Measurements from ENCODE around the gene TPPP2. TPM values are rescaled to one million over a fixed set of nuclear protein-coding genes. Genes with fewer than 3 reads are reported as not detected.

TPPP2 gene
- total RNA-seq, 1 experiment from 2014 or later: not detected

DNA sequence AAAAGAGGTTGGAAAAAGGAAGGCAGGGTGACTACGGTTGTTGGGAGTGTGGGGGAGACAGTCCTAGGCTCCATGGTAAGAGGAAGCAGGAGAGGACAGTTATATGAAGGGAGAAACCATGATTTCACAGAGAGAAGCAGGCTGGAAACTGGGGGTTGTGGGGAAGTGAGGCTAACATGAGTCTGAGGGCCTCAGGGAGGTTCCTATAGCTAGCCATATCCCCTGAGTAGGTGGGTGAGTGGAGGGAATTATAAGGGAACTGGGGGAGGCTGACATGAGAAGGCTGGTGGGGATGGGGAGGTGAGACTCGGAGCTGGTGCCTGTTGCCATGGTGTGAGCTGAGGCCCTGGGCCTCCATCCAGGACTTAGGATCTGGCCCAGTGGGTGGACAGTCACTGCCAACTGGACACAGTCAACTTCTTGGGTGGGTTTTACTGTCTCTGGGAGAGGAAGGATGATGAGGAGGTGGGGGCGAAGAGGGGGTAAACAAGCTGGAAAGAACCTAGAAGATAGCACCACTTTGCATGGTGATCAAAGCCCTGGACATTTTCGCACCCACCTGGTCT lies 3.2 kb downstream of the TPPP2 start:
- Histone ChIP-seq H3K27me3 (replicated peaks; ENCODE audit: insufficient read depth, low read depth, low read length, poor library complexity) (no peaks in the 10 kb centered on the region), H3K4me3 (ENCODE audit: low read depth, low read length, poor library complexity, severe bottlenecking) (no peak overlapping the region), H3K36me3 (ENCODE audit: insufficient read depth, low read length, poor library complexity, severe bottlenecking) (no peaks in the 10 kb centered on the region), H3K9me3 (ENCODE audit: low read depth, low read length, poor library complexity, severe bottlenecking) (no peaks in the 10 kb centered on the region), H3K27ac (ENCODE audit: low read depth, low read length, poor library complexity, severe bottlenecking) (no peak overlapping the region), H3K4me1 (ENCODE audit: insufficient read depth, low read length, poor library complexity, severe bottlenecking) (no peaks in the 10 kb centered on the region)
- ChIA-PET CTCF (no interaction called here), POLR2A (ENCODE audit: low non-redundant PET) (no interaction called here)
- TF ChIP-seq, protein P1, sequence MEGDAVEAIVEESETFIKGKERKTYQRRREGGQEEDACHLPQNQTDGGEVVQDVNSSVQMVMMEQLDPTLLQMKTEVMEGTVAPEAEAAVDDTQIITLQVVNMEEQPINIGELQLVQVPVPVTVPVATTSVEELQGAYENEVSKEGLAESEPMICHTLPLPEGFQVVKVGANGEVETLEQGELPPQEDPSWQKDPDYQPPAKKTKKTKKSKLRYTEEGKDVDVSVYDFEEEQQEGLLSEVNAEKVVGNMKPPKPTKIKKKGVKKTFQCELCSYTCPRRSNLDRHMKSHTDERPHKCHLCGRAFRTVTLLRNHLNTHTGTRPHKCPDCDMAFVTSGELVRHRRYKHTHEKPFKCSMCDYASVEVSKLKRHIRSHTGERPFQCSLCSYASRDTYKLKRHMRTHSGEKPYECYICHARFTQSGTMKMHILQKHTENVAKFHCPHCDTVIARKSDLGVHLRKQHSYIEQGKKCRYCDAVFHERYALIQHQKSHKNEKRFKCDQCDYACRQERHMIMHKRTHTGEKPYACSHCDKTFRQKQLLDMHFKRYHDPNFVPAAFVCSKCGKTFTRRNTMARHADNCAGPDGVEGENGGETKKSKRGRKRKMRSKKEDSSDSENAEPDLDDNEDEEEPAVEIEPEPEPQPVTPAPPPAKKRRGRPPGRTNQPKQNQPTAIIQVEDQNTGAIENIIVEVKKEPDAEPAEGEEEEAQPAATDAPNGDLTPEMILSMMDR (conservative IDR thresholded peaks at IDR 0.05; ENCODE audit: low read depth, low read length): no peak
- BruUV-seq (replicated peaks): no TSS peak
- no peak for DNase-seq (ENCODE audit: low spot score)
- intact Hi-C loops (cut with micrococcal nuclease; ENCODE audit: unreplicated experiment): loop anchor here (10.0 kb wide), 1 partner anchor 338 kb away; no protein-coding TSS in a partner anchor

DNA sequence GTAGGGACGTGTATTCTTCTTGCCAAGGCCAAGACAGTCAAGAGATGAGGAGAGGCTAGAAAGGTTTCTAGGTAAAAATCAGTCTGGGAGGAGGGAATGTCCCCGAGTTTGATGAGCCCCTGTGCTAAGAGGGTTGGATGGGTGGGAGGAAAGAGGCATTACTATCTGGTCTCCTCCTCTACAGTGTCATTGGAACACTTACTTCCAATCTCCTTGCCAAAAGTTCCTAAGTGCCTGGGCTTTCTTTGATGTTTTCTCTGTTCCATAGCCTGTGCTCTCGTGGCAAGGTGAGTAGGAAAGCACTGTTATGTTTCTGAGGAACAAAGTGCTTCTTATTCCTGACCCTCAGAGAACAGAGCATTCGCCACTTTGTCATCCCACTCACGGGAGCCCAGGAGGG lies 4.7 kb downstream of the TPPP2 start, which contains the start of gene RNASE13:
Gene RNASE13 (minus strand): TSS at position 101 of the 400 bp plus-strand sequence. CDS start 519 bp downstream, outside the sequence.
- Histone ChIP-seq H3K27ac (ENCODE audit: low read depth, low read length, poor library complexity, severe bottlenecking) (no peak within 1 kb of the TSS), H3K9me3 (ENCODE audit: low read depth, low read length, poor library complexity, severe bottlenecking) (no peaks in the 10 kb centered on the region), H3K4me3 (ENCODE audit: low read depth, low read length, poor library complexity, severe bottlenecking) (no peak within 1 kb of the TSS), H3K27me3 (replicated peaks; ENCODE audit: insufficient read depth, low read depth, low read length, poor library complexity) (no peaks in the 10 kb centered on the region), H3K4me1 (ENCODE audit: insufficient read depth, low read length, poor library complexity, severe bottlenecking) (no peaks in the 10 kb centered on the region), H3K36me3 (ENCODE audit: insufficient read depth, low read length, poor library complexity, severe bottlenecking) (no peaks in the 10 kb centered on the region)
- DNase-seq (ENCODE audit: low spot score): no peak
- intact Hi-C loops (cut with micrococcal nuclease; ENCODE audit: unreplicated experiment): loop anchor here (10.0 kb wide), 1 partner anchor 340 kb away; no protein-coding TSS in a partner anchor
- BruUV-seq (replicated peaks): no TSS peak
- ChIA-PET POLR2A (ENCODE audit: low non-redundant PET) (no interaction called here), CTCF (interaction anchor here (1.0 kb wide), 1 partner anchor 19 kb away, joined by 4 read pairs; no protein-coding TSS in a partner anchor)
- TF ChIP-seq, protein P1 (conservative IDR thresholded peaks at IDR 0.05; ENCODE audit: low read depth, low read length): no peak
- no peak for TF ChIP-seq EZH2 (IDR thresholded peaks at IDR 0.05; ENCODE audit: borderline replicate concordance, low read depth, low read length, poor library complexity, severe bottlenecking)

DNA sequence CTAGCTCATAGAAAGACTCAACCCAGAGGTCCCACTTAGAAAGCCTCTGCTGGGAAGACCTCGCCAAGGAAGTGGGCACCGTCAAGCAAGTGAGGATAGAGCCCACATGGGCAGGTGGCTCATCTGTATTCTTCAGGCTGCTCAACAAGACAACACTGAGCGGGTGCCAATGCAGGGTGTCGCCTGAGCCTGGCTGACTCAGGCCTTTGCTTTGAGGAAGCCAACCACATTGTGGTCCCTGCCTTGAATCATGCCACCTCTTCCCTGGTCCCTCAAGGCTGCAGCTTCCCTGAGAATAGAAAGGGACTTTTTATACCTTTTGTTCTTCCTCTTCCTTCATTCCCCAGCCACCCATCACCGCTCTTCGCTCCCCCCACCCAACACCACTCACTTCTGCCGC lies 6.7 kb downstream of the TPPP2 start:
- Histone ChIP-seq H3K4me3 (ENCODE audit: low read depth, low read length, poor library complexity, severe bottlenecking) (no peak overlapping the region), H3K27me3 (replicated peaks; ENCODE audit: insufficient read depth, low read depth, low read length, poor library complexity) (no peaks in the 10 kb centered on the region), H3K36me3 (ENCODE audit: insufficient read depth, low read length, poor library complexity, severe bottlenecking) (no peaks in the 10 kb centered on the region), H3K4me1 (ENCODE audit: insufficient read depth, low read length, poor library complexity, severe bottlenecking) (no peaks in the 10 kb centered on the region), H3K9me3 (ENCODE audit: low read depth, low read length, poor library complexity, severe bottlenecking) (no peaks in the 10 kb centered on the region), H3K27ac (ENCODE audit: low read depth, low read length, poor library complexity, severe bottlenecking) (no peak overlapping the region)
- TF ChIP-seq EZH2 (IDR thresholded peaks at IDR 0.05; ENCODE audit: borderline replicate concordance, low read depth, low read length, poor library complexity, severe bottlenecking): no peak
- TF ChIP-seq, protein P1 (conservative IDR thresholded peaks at IDR 0.05; ENCODE audit: low read depth, low read length): no peak
- no peak for DNase-seq (ENCODE audit: low spot score)
- intact Hi-C loops (cut with micrococcal nuclease; ENCODE audit: unreplicated experiment): loop anchor here (10.0 kb wide), 1 partner anchor 342 kb away; no protein-coding TSS in a partner anchor
- CTCF ChIA-PET: no interaction called here
- no TSS peak for BruUV-seq (replicated peaks)
- POLR2A ChIA-PET (ENCODE audit: low non-redundant PET): no interaction called here
